ENCODE measurements around the gene CACNA1H. TPM values are rescaled to one million over a fixed set of nuclear protein-coding genes. Genes with fewer than 3 reads are reported as not detected.
"Not testable (repeated sequence)": the region's sequence is repeated elsewhere in the genome, so short reads cannot be mapped to it uniquely, and the experiment has no call there.

The CACNA1H gene
- total RNA-seq, 2 experiments from 2014 or later: 0.26 to 0.61 TPM

- CTCF ChIA-PET; H3K27ac Mint-ChIP-seq; intact Hi-C loops (cut with micrococcal nuclease); H3K4me3 Mint-ChIP-seq; H3K36me3 Mint-ChIP-seq; DNase-seq; H3K9me3 Mint-ChIP-seq; POLR2A ChIA-PET; H3K27me3 Mint-ChIP-seq; H3K4me1 Mint-ChIP-seq (ENCODE audit: low read depth): not testable (repeated sequence)
These were observed 78.4 kb downstream of the CACNA1H start for GRCh38 chr16:1231301-1231700.

- H3K4me1 Mint-ChIP-seq (ENCODE audit: low read depth); H3K27ac Mint-ChIP-seq; H3K36me3 Mint-ChIP-seq; intact Hi-C loops (cut with micrococcal nuclease); H3K9me3 Mint-ChIP-seq; POLR2A ChIA-PET; CTCF ChIA-PET; H3K4me3 Mint-ChIP-seq; H3K27me3 Mint-ChIP-seq; DNase-seq: not testable (repeated sequence)
These were observed 79.3 kb downstream of the CACNA1H start for GRCh38 chr16:1232049-1232748.

- intact Hi-C loops (cut with micrococcal nuclease); DNase-seq; H3K9me3 Mint-ChIP-seq; H3K4me3 Mint-ChIP-seq; POLR2A ChIA-PET; H3K4me1 Mint-ChIP-seq (ENCODE audit: low read depth); CTCF ChIA-PET; H3K27ac Mint-ChIP-seq; H3K36me3 Mint-ChIP-seq; H3K27me3 Mint-ChIP-seq: not testable (repeated sequence)
These were observed 83.8 kb downstream of the CACNA1H start for GRCh38 chr16:1236659-1237058.

- Mint-ChIP-seq H3K4me3 (no peak overlapping the region), H3K27ac (no peak overlapping the region), H3K4me1 (ENCODE audit: low read depth) (no peaks in the 10 kb centered on the region), H3K36me3 (no peaks in the 10 kb centered on the region), H3K9me3 (no peaks in the 10 kb centered on the region), H3K27me3 (no peaks in the 10 kb centered on the region)
- no peak for DNase-seq
- intact Hi-C loops (cut with micrococcal nuclease): no loop called here
- POLR2A ChIA-PET: no interaction called here
- CTCF ChIA-PET: no interaction called here
These were observed 85.1 kb downstream of the CACNA1H start for GRCh38 chr16:1237990-1238389.

GRCh38 chr16:1238909-1239308 is 86.0 kb downstream of the CACNA1H start:
- H3K9me3 Mint-ChIP-seq; DNase-seq; H3K4me1 Mint-ChIP-seq (ENCODE audit: low read depth); H3K27me3 Mint-ChIP-seq; H3K4me3 Mint-ChIP-seq; H3K27ac Mint-ChIP-seq; intact Hi-C loops (cut with micrococcal nuclease); POLR2A ChIA-PET; H3K36me3 Mint-ChIP-seq; CTCF ChIA-PET: not testable (repeated sequence)

GRCh38 chr16:1239575-1239974 is 86.7 kb downstream of the CACNA1H start:
- POLR2A ChIA-PET: not testable (repeated sequence)

GRCh38 chr16:1240436-1240835 is 87.5 kb downstream of the CACNA1H start, which contains the start of gene TPSAB1:
TSS of gene TPSAB1 (plus strand) at chr16:1240705. CDS start at chr16:1240939, 234 bp downstream.
- intact Hi-C loops (cut with micrococcal nuclease); H3K4me1 Mint-ChIP-seq (ENCODE audit: low read depth); H3K36me3 Mint-ChIP-seq; POLR2A ChIA-PET; H3K27ac Mint-ChIP-seq; H3K9me3 Mint-ChIP-seq; H3K27me3 Mint-ChIP-seq; CTCF ChIA-PET; H3K4me3 Mint-ChIP-seq; DNase-seq: not testable (repeated sequence)

More at GRCh38 chr16:1239575-1239974, 86.7 kb downstream of the CACNA1H start:
- intact Hi-C loops (cut with micrococcal nuclease); H3K27ac Mint-ChIP-seq; H3K4me1 Mint-ChIP-seq (ENCODE audit: low read depth); H3K4me3 Mint-ChIP-seq; H3K27me3 Mint-ChIP-seq; H3K9me3 Mint-ChIP-seq; DNase-seq; H3K36me3 Mint-ChIP-seq; CTCF ChIA-PET: not testable (repeated sequence)

GRCh38 chr16:1241081-1241480 is 88.2 kb downstream of the CACNA1H start:
- CTCF ChIA-PET; H3K36me3 Mint-ChIP-seq; H3K9me3 Mint-ChIP-seq; H3K4me1 Mint-ChIP-seq (ENCODE audit: low read depth); H3K4me3 Mint-ChIP-seq; intact Hi-C loops (cut with micrococcal nuclease); POLR2A ChIA-PET; H3K27ac Mint-ChIP-seq; H3K27me3 Mint-ChIP-seq; DNase-seq: not testable (repeated sequence)

GRCh38 chr16:1243363-1243762 is 90.5 kb downstream of the CACNA1H start:
- H3K36me3 Mint-ChIP-seq: not testable (repeated sequence)

GRCh38 chr16:1243907-1244850 is 91.3 kb downstream of the CACNA1H start:
- H3K4me1 Mint-ChIP-seq (ENCODE audit: low read depth); POLR2A ChIA-PET; CTCF ChIA-PET; H3K27me3 Mint-ChIP-seq; H3K4me3 Mint-ChIP-seq; H3K36me3 Mint-ChIP-seq; H3K27ac Mint-ChIP-seq; intact Hi-C loops (cut with micrococcal nuclease); H3K9me3 Mint-ChIP-seq; DNase-seq: not testable (repeated sequence)

More at GRCh38 chr16:1243363-1243762, 90.5 kb downstream of the CACNA1H start:
- H3K27me3 Mint-ChIP-seq; H3K4me3 Mint-ChIP-seq; DNase-seq; intact Hi-C loops (cut with micrococcal nuclease); POLR2A ChIA-PET; CTCF ChIA-PET; H3K4me1 Mint-ChIP-seq (ENCODE audit: low read depth); H3K27ac Mint-ChIP-seq; H3K9me3 Mint-ChIP-seq: not testable (repeated sequence)

- H3K9me3 Mint-ChIP-seq: no peaks in the 10 kb centered on the region
- peaks cover 8% of the 10 kb centered on the region for H3K27me3 Mint-ChIP-seq
- intact Hi-C loops (cut with micrococcal nuclease): no loop called here
- no peak overlapping the region for H3K4me3 Mint-ChIP-seq
- ChIA-PET CTCF (no interaction called here), POLR2A (no interaction called here)
- no peaks in the 10 kb centered on the region for H3K36me3 Mint-ChIP-seq
- H3K4me1 Mint-ChIP-seq (ENCODE audit: low read depth): no peaks in the 10 kb centered on the region
- DNase-seq: no peak
- no peak overlapping the region for H3K27ac Mint-ChIP-seq
These were observed 92.0 kb downstream of the CACNA1H start for GRCh38 chr16:1244881-1245280.

GRCh38 chr16:1245452-1246020 is 92.6 kb downstream of the CACNA1H start:
- ChIA-PET POLR2A (no interaction called here), CTCF (no interaction called here)
- DNase-seq: no peak
- Mint-ChIP-seq H3K4me1 (ENCODE audit: low read depth) (no peaks in the 10 kb centered on the region), H3K27ac (no peak overlapping the region), H3K36me3 (no peaks in the 10 kb centered on the region), H3K9me3 (no peaks in the 10 kb centered on the region), H3K27me3 (peaks cover 8% of the 10 kb centered on the region), H3K4me3 (no peak overlapping the region)
- intact Hi-C loops (cut with micrococcal nuclease): no loop called here
